HG02763 (cell line): ENCODE data around the gene DKK3.

ENCODE experiments used
- ATAC-seq: cut with Tn5 transposase; IDR thresholded peaks from one replicate; pipeline ENCODE4 v1.9.1; 2021; ENCODE audit warnings: mild to moderate bottlenecking, moderate library complexity; ENCODE audit not compliant: unreplicated experiment

DKK3 gene

DNA sequence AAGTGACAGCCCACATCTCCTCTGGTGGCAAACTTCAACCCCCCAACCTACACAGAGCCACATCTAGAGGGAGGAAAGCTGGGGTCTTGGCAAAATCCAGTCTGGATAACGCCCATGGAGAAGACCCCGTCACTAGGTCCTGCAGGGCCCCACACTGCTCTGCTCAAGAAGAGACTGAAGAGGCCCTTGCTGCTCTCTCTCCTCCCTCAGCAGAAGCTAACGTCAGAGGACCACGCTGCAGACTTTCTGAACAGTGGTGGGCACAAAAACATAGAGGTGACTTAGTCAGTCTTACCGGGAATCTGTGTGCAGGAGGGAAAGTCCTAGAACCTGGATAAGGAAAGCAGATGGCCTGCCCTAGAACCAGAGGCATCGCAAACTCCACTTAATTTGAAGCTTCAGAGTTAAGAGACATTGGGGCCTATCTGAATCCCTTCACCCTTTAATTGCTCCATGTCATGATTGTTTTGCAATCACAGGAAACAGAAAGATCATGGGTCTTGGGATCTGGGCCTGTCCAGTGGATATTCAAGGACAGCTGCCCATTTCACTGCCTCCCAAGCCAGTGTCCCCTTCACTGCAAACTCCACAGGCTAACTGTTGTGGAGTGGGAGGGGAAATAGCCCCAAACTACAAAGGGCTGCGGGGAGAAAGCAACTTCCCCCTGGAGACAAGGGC is 1.7 kb downstream of the DKK3 start:
- ATAC-seq: no peak

DNA sequence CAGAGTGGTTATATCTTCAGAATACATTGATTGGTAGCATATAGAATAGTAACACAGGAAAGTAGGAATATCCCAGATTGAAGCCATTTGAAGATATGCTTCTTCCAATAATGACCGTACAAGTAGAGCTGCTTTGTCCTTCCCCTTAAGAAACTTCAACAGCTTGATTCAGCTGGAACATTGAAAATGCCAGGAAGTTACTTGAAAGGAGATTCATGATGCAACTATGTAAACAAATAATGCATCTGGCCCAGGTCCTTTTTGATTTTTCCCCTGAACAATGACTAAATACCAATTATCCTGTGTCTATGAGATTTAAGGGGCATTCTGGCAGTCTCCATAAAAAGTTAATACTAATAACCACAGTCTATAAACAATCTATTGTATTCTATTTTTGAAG is 3.0 kb downstream of the DKK3 start:
- ATAC-seq: no peak

DNA sequence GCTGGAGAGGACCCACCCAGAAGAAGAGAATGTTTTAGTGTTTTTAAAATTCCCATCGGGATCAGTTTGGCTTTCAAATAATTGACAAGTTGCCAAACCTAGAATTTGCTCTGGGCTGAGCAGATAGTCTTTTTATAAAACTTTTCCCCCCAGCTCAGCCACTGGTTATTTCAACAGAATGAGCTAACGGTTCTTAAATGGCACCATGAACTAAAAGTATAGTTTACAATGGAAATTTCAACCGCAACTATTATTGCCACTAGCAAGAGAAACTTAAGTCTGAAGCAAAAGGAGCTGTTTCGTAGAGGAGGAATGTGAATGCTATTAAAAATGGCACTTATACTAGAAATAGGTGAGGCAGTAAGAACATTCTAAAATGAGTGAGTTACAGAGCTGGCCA is 3.4 kb downstream of the DKK3 start:
- no peak for ATAC-seq

DNA sequence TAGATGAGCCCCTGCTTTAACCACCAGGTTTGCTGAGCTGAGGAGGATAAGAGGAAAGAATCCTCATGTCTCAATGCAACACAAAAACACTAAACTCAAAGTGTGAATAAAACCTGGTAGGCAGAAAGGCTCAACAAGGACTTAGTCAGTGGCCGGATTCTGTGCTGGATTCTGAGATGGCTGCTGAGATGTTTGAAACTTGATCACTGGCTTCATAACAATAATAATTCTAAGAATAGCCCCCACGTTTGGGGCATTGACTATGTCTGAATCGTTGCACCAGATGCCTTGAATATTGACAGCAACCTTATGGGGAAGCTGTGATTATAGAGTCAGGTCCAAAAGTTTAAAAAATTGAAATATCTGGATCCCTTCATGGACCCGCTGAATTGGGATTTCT is 4.6 kb downstream of the DKK3 start:
- no peak for ATAC-seq

DNA sequence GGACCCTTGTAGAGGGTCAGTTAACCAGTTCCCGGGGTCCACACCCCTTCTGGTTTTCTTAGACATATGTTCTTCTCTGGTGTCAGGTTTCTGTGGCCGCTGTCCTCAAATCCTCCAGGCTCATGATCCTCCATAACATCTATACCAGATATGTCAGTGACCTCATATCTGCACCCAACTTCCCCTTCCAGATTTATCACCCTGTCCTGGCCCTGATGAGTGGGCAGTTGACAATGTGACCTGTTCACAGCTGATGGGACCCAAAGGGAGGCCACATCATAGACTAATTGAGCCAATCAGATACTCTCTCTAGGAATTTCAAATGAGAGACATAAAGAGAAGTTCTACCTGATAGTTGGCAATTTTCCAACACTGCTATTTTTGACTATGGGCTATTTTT is 5.1 kb downstream of the DKK3 start:
- no peak for ATAC-seq

DNA sequence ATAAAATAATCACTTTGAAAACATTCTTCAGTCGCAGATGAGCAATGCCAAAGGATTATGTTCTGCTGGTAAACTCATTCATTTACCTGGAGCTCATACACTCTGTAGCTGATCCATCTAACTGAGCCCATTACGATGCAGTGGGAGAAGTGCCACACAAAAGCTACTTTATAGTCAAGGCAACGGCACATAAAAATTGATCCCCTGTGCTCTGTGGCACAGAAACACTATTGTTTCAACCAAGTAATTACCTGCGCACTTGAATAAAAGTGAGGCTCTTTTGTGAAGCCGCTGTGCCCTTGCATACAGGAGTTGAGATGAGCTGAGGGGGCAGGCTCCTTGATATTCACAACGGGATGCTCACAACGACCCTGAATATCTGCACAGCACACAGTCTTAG is 7.2 kb downstream of the DKK3 start:
- ATAC-seq: no peak

DNA sequence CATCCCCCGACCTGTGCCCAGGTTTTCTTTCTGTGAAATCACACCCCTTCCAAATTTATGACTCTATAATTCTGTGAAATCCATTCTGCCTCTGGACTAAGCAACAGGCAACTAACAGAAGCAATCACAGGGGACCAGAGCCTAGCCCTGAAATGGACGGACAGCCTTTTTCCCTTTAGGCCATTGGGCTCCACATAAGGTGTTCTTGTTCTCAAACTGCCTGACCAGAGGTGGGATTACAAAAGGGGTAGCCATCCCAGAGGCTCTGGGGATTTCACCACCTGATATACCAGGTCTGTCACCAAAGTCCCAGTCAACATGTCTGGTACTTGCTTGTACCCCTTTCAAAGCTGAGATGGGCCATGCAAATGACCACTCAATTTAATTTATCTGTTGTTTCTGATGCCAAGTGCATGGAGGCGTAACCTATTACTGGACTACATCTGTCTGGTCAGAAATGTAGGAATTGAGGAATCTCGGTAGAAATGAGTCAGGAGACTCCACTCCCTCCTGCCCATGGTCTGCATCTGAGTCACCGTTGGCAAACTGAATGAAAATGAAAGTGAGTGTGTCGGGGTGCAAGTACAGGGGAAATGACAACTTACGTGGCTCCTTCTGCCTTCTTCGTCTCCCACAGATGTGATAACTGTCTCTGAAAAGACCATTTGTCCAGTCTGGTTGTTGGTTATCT is 10.2 kb downstream of the DKK3 start:
- no peak for ATAC-seq

DNA sequence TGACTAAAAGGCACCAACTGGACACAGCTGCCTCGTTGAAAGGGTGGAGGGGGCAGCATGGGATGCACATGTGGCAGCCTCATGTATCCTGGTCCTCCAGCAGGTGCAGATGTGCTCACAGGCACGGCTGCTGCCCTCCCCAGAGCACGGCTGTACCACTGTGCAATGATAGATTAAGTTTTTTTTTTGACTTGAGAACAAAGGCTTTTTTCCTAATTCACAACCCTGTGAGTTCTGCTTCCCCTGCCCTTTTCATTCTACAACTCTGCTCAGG is 11.4 kb downstream of the DKK3 start:
- ATAC-seq: no peak

DNA sequence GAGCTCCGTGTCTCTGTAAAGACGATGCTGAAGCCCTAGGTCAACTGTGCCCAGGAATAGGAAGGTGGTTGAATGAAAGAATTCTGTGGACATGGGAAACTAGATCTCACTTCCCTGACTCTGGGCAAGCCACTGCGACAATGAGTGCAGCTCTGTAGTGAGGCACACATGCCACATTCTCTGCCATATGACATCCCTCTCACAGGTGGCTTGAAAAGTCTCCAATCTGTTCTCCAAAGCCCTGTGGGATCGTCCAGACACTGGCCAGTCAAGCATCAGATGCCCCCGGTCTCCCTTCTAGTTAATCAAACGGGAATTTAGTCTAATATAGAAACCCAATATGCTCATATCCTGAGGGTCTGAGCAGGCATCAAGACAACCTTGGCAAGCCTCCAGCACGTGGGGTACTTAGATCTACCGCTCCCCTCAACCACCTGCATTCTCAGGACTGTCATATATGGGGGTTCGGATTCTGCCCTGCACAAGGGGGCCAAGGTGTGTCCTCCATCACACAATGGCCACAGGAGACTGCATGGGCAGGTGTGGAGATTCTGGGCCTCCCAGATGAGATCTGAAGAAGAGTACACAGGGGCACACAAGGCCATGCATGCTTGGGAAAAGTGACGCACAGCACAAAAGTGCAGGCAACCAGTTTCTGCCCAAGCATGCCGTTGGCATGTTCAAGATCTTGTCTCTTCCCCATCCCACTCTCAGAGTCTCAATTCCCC is 11.9 kb downstream of the DKK3 start:
- ATAC-seq: no peak

DNA sequence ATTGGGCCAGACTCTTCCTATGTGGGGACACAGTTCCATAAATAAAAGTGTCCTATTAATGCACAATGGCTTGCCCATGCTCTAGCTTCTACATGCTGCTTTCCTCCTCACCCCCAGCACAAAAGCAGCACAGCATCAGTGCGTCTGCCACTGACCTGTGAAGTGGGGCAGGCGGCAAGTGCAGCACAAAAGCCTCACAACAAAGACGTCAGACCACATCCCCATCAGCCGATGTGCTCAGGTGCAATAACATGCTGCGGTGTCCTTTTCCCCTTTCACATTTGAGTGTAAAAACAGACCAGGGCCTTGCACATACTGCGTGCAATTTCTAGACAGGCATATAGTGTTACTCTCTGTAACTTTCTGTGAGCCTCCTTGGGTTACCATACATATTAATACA is 12.8 kb downstream of the DKK3 start:
- ATAC-seq: no peak

DNA sequence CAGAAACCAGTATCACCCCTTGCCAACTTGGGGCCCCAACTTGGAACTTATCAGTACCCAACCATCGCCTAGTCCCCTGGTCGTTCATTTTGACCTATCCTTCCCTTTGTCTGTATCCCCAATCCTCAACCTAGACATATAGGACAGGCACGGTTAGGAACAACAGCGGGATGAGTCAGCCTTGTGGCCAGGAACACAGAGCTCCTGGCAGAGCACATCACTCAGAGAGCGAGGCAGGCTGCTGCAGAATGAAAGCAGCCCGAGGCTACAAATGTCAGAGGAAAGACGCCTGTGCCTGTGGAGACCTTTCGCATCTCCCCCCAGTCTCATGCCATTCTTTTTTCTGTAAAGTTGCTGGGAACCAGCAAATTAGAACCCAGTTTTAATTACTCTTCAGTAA is 14.6 kb downstream of the DKK3 start:
- no peak for ATAC-seq

DNA sequence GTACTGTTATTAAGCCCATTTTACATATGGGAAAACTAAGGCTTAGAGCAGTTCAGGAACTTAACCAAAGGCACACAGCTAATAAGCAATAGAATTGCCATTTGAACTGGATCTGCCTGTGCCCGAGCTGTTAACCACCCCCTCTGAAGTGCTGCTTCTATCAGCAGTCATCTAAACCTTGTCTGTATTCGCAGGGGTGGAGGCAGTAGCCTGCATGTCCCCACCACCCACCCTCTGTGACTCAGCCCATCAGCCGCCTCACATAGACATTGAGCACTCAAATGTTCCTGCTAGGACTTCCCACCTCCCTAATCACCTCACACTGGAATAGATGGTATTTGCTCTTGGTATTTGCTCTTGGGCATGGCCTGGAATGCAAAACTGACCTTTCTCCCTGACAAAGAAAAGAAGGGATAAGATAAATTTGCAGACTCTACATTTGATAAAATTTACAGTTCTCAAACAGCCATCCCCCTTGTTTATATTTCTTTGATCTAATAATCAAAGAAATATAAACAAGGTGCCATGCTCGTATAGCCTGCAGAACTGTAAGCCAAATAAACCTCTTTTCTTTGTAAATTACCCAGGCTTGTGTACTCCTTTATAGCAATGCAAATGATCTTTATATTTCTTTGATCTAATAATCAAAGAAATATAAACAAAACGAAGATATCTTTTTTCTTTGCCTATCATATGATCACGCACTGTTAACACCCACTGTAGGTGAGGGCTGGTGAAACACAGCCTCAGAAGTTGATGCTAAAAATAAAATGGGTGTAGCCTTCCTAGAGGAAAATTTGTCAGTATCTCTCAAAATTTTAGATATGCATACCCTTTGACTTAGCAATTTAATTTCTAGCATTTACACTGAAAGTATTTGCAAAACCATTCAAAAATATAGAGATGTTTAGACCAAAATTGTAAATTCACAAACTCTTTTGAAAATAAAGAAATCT is 15.9 kb downstream of the DKK3 start:
- ATAC-seq: no peak

DNA sequence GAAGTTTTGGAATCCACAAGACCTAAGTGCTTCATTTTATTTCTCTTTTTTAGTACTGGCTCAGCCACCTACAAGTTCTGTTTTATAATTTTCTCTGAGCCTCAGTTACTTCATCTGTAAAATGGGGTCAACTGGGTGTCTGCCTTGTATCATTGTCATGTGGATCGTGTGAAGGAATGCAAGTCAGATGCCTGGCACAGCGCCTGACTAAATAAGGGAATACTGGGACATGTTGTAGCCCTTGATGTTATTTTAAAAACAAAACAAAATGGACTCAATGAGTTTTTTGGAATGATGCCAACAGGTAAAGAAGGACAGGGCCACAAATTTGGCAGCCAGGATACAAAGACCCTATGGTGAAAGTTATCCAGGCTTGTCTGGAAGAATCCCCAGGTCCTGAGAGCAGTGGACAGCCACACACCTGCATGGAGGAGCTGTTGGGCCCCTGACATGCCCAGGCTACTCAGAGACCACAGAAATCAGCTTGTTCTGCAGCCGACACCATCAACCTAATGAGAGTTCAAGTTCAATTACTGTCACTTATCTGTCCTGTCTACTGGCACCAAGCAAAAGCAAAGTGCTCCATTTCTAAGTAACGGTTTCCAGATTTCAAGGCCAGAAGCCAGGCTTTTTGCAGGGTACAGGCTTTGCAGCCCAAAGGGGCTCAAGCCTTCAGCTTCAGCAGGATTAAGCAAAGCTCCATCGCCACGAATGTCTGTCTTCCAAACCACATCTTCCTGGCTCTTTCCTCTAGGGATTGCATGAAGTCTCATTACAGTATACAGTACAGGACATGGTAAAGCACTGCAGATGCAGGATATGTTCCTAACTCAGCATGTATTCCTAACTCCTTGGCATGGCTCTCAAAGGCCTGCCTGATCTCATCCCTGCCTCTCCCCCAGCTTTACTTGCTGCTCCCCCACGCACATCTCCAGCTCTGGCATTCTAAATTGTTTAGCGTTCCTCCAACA is 18.4 kb downstream of the DKK3 start:
- ATAC-seq: no peak

DNA sequence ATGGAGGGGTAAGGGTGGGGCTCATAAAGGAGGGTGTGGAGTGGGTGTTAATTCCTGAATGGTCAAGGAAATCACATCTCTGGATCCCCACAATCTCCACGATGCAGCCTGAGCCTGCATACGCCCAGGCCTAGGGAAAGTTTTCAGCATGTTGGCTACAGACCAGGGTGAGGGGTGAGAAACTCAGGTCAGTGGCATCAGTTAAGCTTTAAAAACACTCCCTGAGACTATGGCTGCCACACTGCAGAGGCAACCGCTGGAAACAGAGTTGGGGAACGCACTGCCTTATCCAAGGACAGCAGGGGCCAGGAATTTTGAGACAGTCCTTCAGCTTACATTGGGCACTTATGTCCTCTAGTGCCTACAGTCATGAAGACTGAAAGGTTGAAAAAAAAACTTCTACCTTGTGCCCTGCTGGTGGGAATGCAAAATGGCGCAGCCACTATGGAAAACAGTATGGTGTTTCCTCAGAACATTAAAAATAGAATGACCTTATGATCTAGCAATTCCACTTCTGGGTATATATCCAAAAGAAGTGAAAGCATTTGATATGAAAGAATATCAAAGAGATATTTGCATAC is 19.7 kb downstream of the DKK3 start:
- ATAC-seq: no peak

DNA sequence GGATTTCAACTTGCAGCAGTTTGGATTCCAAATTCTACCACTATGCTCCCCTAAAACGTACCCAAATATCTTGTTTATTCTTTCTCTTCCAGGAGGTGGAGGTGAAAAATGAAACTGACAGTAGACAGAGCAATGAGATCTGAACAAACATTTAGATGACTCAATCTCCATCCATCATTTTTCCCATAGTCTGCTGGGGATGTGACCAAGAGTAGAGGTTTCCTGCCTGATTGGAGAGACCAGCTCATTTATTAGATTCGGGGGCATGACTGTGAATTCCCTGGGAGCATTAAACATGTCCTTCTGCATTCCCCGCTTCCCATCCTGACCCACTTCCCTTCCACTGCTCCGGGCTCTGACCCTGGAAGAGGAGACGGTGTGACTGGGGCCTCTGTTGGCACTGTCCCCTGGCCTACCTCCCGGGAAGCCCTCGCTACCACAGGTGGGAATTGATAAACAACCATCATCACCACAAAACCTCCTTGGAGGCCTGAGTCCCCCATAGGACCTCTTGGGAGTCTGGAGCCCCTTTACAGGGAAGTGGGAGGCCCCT is 20.3 kb downstream of the DKK3 start:
- ATAC-seq: no peak

DNA sequence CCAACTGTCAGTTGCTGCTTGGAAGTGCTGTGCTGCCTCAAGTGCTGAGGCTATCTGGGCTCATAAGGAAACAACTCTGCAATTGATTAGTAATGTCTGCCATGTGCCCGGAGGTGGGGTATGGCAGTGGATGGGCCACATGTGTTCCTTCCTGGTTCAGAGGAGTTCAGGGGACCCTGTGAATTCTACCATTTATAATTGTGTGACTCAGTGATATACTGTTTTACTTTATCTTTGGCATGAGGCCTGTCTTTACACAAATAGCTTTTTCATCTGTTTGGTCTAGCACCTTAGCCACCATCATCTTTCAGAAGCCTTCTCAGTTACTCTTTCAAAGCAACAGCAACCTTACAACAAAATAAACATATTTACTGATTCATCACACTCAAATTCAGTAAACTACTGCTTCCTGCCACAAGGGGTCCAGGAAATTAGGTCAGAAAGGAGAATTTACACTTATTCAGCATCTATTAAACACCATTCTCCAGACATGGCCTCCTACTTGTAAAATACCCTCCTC is 20.9 kb downstream of the DKK3 start:
- ATAC-seq: no peak

DNA sequence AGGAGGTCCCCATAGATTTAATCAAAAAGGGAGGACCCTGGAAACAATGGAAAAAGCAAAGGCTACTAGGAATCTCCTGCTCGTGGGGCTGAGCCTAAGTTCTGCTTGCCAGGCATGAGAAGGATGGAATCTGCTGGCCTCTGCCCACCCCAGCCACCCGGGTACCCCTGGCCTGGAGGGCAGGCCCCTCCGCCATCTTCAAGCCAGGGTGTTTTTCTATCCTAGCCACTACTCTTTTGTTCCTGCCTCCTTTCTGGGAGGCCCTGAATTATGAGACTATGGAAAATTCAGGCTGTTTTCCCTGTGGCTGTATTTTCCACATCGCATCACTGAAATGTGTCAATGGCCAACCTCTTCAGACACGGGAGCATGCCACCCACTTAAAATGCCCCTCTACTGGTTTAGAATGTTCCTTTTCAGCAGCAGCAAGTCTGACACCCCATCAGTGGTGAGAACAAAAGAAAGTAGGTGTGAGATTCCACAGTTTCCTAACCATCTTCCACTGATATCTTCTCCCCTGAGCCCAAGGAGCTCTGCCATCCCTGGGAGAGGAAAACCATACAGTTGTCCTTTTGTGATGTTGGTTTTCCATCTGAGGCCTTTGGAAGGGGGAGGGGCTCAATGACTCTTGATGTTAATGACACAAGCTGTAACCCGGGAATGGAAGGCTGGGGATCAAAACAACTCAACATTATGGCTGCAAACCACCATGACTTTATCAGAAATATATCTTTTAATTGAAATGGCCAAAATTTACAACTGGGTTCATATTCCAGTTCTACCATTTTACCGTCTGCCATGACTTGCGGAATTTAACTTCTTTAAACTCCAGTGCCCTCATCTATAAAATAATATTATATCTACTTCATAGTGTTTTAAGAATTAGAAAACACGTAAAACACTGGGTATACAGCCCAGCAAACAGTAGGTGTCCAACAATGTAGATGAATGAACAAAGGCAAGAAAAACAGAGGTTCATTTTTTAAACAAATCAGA is 22.2 kb downstream of the DKK3 start:
- ATAC-seq: no peak
